Left ventricle myocardium inferior (tissue), 1 donor: Measurements from ENCODE around the gene PKD1. TPM values are rescaled to one million over a fixed set of nuclear protein-coding genes. Genes with fewer than 3 reads are reported as not detected.

Experiments
- DNase-seq: peaks from one replicate; pipeline ENCODE4 v3.0.0-alpha.2; 2020
- H3K27ac ChIP-seq: fragments of 200-600 bp; replicated peaks from 2 replicates; pipeline ENCODE4 v1.8.0; 2021
- H3K27me3 ChIP-seq: fragments of 200-600 bp; 2 replicates; pipeline ENCODE4 v1.8.0; 2021; ENCODE audit warnings: low read depth
- H3K36me3 ChIP-seq: fragments of 200-600 bp; 2 replicates; pipeline ENCODE4 v1.8.0; 2021
- H3K4me1 ChIP-seq: fragments of 200-600 bp; 2 replicates; pipeline ENCODE4 v1.8.0; 2021
- H3K4me3 ChIP-seq: fragments of 200-600 bp; 2 replicates; pipeline ENCODE4 v1.8.0; 2021; ENCODE audit warnings: mild to moderate bottlenecking, moderate library complexity
- H3K9me3 ChIP-seq: fragments of 200-600 bp; replicated peaks from 2 replicates; pipeline ENCODE4 v1.8.0; 2021
- CTCF ChIP-seq: fragments of 200-600 bp; IDR thresholded peaks from 2 replicates; pipeline ENCODE4 v1.8.0; 2021; ENCODE audit warnings: antibody characterized with exemption, mild to moderate bottlenecking, borderline replicate concordance
- intact Hi-C: fragments of 100-400 bp; cut with micrococcal nuclease; formaldehyde crosslinking; loops from one replicate; pipeline ENCODE4 v1.11.0; 2022
- total RNA-seq: library from RNA; stranded (reverse); fragmentation: NEBNext Ultra II Directional; extraction: Animal tissue kit (Norgen Biotek cat#: 25700); gene quantifications from one replicate; pipeline ENCODE4 v1.2.1, GENCODE V29; 2021
- donor health status: DM: no; HTN: yes; CAD: no; lungs with severe emphysema.

The PKD1 gene
- total RNA-seq, 1 donor from 2014 or later = 83.9 TPM

- Histone ChIP-seq H3K9me3 (no peaks in the 10 kb centered on the region), H3K36me3 (no peaks in the 10 kb centered on the region), H3K4me3 (peak overlapping the region; percentile 83), H3K4me1 (peaks cover 80% of the 10 kb centered on the region), H3K27ac (no peak overlapping the region), H3K27me3 (no peaks in the 10 kb centered on the region)
- TF ChIP-seq CTCF = no peak
- intact Hi-C loops = no loop called here
- no peak for DNase-seq
Observed at GRCh38 chr16:2157480-2158261, 22.0 kb upstream of the PKD1 start.

- Histone ChIP-seq H3K4me3 (peak overlapping the region; percentile 83), H3K36me3 (no peaks in the 10 kb centered on the region), H3K27ac (no peak overlapping the region), H3K27me3 (no peaks in the 10 kb centered on the region), H3K9me3 (no peaks in the 10 kb centered on the region), H3K4me1 (peaks cover 89% of the 10 kb centered on the region)
- no peak for DNase-seq
- intact Hi-C loops = no loop called here
- no peak for TF ChIP-seq CTCF
Observed at GRCh38 chr16:2156849-2157224, 21.1 kb upstream of the PKD1 start.

DNA sequence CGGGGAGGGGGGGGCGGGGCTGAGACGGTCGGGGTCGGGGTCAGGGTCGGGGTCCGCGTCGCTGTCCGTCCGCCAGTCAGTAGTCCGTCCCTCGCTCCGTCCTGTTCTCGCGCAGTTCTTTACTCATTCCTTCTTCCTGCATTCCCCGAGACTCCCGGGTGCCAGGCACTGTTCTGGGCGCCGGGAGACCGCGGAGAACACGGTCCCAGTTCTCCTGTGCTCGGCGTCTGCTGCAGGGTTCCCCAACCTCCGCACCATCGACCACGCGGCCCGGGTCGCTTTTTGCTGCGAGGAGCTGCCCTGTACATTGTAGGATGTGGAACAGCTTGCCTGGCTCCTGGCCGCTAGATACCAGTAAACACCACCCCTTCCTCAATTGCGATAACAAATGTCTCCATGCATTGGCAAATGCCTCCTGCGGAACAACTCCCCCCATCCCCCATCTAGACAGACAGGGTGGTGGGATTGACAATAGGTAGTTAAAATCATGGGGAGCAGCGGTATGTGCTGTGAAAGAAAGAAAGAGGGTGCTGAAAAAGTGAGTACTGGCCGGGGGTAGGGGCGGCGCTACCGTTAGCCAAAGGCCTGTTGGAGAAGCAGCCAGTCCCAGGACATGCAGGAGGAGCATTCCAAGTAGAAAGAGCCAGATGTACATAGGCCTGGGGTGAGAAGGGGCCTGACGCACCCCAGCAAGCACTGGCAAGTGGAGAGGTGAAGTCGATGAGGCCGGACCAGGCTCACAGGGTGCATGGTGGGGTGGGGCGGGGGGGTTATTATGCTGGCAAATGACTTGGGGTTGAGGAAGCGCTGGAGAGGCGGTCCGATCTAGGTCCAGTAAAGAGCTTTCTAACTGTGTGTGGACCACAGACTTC is 20.5 kb upstream of the PKD1 start:
- peaks cover 89% of the 10 kb centered on the region for H3K4me1 ChIP-seq
- TF ChIP-seq CTCF = no peak
- intact Hi-C loops = no loop called here
- peaks cover 4% of the 10 kb centered on the region for H3K36me3 ChIP-seq
- DNase-seq = no peak
- peak overlapping the region; percentile 83 for H3K4me3 ChIP-seq
- no peaks in the 10 kb centered on the region for H3K9me3 ChIP-seq
- H3K27ac ChIP-seq = peak overlapping the region; percentile 89
- H3K27me3 ChIP-seq = no peaks in the 10 kb centered on the region

GRCh38 chr16:2155091-2155950 is 19.6 kb upstream of the PKD1 start, which contains the start of gene TRAF7:
TRAF7 (plus strand) TSS chr16:2155782; CDS start chr16:2163921, 8,139 bp downstream.
- H3K4me3 ChIP-seq = peak within 1 kb of the TSS; percentile 83
- H3K36me3 ChIP-seq = peaks cover 8% of the 10 kb centered on the region
- no peaks in the 10 kb centered on the region for H3K27me3 ChIP-seq
- H3K27ac ChIP-seq = peak within 1 kb of the TSS; percentile 89
- peaks cover 92% of the 10 kb centered on the region for H3K4me1 ChIP-seq
- intact Hi-C loops = no loop called here
- peak; percentile 98 for DNase-seq
- TF ChIP-seq CTCF = no peak
- H3K9me3 ChIP-seq = no peaks in the 10 kb centered on the region

DNA sequence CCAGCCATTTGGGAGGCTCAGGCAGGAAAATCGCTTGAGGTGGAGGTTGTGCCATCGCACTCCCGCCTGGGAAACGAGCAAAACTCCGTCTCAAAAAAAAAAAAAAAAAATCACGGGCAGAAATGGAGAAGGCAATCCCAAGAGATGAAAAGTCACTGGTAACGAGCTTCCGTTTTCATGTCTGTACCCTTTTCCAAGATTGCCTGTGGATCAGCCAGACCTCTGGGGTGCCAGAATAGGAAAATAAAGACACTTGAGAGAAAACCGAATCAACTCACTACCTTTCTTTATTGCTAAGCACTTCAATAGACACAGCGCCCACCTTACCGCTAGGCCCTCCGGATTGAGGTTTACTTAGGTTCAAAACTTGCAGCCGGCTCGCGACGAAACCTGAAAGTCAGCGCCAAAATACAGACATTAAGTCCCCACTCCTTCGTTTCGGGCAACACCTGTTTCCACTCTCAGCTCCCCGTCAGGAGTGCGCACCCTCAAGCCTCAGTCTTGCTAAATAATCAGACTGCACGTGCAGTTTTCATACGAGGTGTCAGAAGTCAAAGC is 18.9 kb upstream of the PKD1 start:
- intact Hi-C loops = no loop called here
- H3K4me3 ChIP-seq = peak overlapping the region; percentile 83

More for the DNA sequence above, 18.9 kb upstream of the PKD1 start:
- no peaks in the 10 kb centered on the region for H3K27me3 ChIP-seq
- H3K9me3 ChIP-seq = no peaks in the 10 kb centered on the region
- peak overlapping the region; percentile 89 for H3K27ac ChIP-seq
- peaks cover 8% of the 10 kb centered on the region for H3K36me3 ChIP-seq
- peaks cover 92% of the 10 kb centered on the region for H3K4me1 ChIP-seq
- TF ChIP-seq CTCF = no peak
- DNase-seq = no peak
